Parietal lobe (tissue), 1 donor: ENCODE measurements around the gene C2orf81. TPM values are rescaled to one million over a fixed set of nuclear protein-coding genes. Genes with fewer than 3 reads are reported as not detected.

Source experiments
- total RNA-seq: library from RNA; depleted of rRNA; stranded (reverse); fragments of >200 nt; gene quantifications from one replicate; pipeline ENCODE4 v1.2.3, GENCODE V29; 2014

Gene C2orf81
- total RNA-seq: 1.6 TPM

DNA sequence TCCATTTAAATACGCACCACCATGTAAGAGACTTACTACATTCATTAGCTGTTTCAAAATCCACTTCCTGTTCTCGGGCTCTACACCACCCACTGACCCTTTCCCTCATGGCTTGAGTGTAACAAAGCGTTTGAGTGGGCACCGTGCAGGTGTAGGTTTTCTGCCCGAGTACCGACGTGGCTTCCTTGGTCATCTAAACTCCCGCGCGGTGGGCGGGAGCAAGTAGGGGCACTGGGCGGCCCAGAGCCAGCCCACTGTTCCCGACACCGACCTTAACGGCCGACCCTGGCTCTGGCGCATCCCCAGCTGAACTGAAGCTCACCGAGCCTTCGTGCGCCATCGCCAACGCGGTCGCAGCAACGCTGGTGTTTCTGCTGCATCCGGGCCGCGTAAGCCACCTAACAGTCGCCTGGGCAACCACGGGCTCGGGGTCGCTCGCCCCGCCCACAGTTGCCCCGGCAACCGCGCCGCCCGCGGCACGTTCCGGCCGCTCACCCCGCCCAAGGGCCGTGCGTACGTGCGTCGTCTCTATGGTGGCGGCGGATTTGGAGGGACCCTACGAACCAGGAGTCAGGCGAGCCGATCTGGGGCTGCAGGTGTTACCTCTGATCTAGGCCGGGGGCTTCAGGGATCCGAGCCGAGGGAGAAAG, at the start of gene C2orf81, which contains the start of gene WDR54:
Gene C2orf81 (minus strand): TSS at position 399 of the 650 bp plus-strand sequence. CDS start 59 bp downstream, at position 340.
Gene WDR54 (plus strand): TSS at position 510 of the 650 bp plus-strand sequence. CDS start 424 bp downstream, outside the sequence.

DNA sequence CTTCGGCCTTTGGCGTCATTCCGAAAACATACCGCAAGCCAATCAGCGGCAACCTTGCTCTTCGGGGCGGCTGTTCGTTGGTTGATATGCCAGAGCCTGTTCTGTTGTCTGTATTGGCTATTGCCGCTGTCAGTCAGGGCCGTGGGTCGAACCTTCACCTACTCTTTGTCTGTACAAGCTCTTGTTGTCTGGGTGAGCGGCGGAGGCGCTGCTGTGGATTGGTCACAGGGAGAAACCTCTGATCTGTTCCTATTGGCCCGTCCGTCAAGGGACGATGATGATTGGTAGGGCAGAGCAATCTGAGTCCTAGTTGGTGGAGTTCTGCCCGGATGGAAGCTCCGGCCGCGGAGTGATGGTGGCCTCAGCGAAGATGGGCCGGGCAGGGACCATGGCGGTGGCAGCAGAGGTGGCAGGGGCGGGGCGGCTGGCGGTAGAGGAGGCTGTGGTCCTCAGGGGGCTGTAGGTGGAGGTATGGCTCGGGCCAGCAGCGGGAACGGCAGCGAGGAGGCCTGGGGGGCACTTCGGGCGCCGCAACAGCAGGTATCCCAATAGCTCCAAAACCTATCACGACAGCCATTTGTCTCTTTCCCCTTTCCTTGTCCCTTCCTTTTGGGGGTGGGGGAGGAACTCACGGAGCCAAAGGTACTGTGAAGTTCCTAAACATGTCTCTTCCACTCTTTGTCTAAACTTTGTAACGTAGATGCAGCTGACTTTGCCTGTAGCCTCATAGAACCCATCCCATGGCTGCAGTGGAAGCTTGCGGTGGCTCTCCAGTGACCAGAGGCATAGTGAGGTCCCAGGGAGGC, 36.9 kb upstream of the C2orf81 start, which contains the start of gene WBP1:
Gene WBP1 (plus strand): TSS at position 307 of the 806 bp plus-strand sequence. CDS start 165 bp downstream, at position 472.

DNA sequence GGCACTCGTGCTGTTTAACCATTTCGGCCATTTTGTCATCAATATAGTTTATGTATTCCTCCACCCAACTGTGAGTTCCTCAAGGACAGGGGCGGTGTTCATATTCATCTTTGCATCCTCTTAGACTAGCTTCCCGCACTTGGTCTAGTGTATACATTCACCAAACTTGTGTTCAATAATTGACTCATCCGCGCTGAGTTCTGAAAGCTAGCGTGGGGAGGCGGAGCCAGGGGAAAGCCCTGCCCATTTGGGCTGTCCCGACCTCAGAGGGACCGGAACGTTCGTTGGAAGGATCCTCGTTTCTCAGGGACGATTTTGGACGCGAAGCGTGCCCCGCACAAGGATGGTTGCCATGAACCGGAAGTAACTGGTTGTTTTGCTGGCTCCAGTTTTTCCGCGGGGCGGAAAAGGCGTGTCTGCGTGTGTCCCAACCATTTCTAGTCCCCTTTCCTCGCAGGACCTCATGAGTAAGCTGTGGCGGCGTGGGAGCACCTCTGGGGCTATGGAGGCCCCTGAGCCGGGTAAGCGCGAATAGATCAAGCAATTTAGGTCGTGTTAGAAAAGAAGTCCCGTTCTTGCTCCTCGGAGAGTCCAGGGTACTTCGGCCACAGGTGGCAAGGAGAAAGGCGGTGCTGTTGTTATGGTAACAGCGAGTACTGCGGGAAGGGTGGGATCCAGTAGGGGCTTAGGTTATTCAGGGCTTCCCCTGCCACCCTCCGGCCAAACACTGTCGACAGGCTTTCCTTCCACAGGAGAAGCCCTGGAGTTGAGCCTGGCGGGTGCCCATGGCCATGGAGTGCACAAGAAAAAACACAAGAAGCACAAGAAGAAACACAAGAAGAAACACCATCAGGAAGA, 33.5 kb upstream of the C2orf81 start, which contains the start of gene INO80B:
Gene INO80B (plus strand): TSS at position 434 of the 858 bp plus-strand sequence. CDS start 30 bp downstream, at position 464.

DNA sequence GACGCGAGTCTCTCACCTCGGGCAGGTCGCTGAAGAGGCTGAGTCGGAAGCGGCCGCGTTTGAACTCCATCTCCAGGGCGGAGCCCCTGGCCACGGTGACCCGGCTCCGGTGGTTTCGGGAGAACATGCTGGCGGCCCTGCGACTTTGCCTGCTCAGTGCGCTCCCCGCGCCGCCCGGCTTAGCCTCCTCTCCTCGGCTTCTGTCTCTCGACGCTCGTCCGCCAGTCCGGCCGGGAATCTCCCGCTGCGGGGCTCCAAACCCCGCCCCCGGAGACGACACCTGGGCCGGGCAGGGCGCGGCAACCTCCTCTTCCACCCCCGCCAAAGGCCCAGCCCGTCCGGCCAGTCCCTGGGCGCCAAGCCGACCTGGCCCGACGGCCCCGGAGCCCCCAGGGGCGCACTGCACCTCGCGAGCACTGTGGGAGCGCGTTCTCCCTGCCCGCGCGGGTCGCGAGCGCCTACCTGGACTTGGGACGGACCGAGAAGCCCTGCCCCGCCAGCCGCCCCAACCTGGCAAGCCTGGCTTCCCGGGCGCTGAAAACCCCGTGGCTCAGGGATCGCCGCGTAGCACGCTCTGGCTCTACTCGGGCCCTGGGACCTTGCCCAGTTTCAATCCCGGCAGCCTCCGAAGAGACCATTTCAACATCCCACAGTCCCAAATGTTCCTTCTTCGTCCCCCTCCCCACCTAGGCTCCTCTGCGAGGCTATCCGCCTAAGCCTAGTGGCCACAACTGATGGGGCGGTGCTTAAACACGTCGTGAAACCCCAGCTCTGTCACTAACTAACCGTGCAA, 20.5 kb upstream of the C2orf81 start, which contains the start of gene RTKN:
Gene RTKN (minus strand): TSS at position 248 of the 793 bp plus-strand sequence. CDS start 121 bp downstream, at position 127.

DNA sequence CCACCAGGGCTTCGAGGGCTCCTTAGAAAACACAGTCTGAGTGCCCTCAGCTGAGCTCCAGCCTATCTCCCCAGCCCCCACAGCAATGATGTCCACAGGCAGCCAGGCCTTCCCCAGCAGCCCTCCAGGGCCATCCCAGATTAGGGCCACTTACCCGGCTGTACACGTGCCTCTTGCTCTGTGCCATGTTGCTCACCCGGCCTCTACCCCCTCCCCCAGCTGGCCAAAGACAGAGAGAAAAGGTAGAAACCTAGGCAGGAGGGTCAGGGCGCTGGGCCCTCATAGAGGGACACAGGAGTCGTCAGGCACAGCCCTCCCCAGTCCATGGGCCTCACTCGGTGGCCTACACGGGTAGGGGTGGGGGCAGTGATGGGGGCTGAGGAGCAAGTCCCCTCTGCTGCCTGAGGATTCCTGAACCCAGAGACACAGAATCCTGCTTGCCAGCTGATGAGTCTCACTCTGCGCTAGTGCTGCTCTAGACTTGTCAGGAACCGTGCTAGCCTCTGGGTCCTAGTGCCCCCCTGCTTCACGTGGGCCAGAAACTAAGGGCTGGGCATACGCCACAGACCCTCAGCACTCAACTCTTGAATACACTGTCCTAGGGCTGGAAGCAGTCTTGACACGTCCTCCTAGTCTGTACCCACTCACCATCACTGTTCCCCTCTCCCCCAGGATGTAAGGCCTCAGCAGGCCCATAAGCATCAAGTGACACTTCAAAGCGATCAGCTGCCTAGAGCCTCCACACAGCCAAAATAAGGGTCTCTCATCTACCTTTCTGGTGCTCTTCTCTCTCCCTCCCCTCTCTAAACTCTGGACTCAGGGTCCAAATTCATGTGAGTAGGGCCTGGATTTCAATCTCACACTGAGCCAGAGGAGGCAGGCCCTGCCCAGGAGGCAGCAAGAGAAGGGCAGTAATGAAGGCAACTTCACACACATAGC, 41.3 kb downstream of the C2orf81 start, which contains the start of gene DCTN1:
Gene DCTN1 (minus strand): TSS at position 461 of the 939 bp plus-strand sequence. CDS start 274 bp downstream, at position 187.

Other genes with a start within 250 kb of the C2orf81 start
- 40.7 TPM for gene MOB1A, start 242.7 kb downstream of the C2orf81 start, total RNA-seq
- gene MTHFD2, start 223.0 kb downstream of the C2orf81 start, total RNA-seq: 26.3 TPM
- 13.8 TPM for gene SLC4A5, start 78.2 kb downstream of the C2orf81 start, total RNA-seq
- gene DCTN1, start 41.3 kb downstream of the C2orf81 start, total RNA-seq: 142 TPM
- gene WDR54, start 111 bp upstream of the C2orf81 start, total RNA-seq: 38.2 TPM
- 5.0 TPM for gene RTKN, start 20.3 kb upstream of the C2orf81 start, total RNA-seq
- 14.4 TPM for gene INO80B, start 33.5 kb upstream of the C2orf81 start, total RNA-seq
- gene WBP1, start 36.8 kb upstream of the C2orf81 start, total RNA-seq: 25.7 TPM
- 26.9 TPM for gene MOGS, start 43.8 kb upstream of the C2orf81 start, total RNA-seq
- 17.8 TPM for gene MRPL53, start 51.1 kb upstream of the C2orf81 start, total RNA-seq
- 76.4 TPM for gene CCDC142, start 61.4 kb upstream of the C2orf81 start, total RNA-seq
- gene TTC31, start 61.5 kb upstream of the C2orf81 start, total RNA-seq: 23.8 TPM
- not detected for gene LBX2, start 78.0 kb upstream of the C2orf81 start, total RNA-seq
- 6.6 TPM for gene PCGF1, start 86.1 kb upstream of the C2orf81 start, total RNA-seq
- not detected for gene TLX2, start 92.8 kb upstream of the C2orf81 start, total RNA-seq
- not detected for gene DQX1, start 104.6 kb upstream of the C2orf81 start, total RNA-seq
- gene AUP1, start 108.1 kb upstream of the C2orf81 start, total RNA-seq: 51.3 TPM
- 53.2 TPM for gene HTRA2, start 108.3 kb upstream of the C2orf81 start, total RNA-seq
- gene LOXL3, start 132.3 kb upstream of the C2orf81 start, total RNA-seq: 19.4 TPM
- 3.8 TPM for gene DOK1, start 133.1 kb upstream of the C2orf81 start, total RNA-seq
- gene M1AP, start 226.7 kb upstream of the C2orf81 start, total RNA-seq: not detected
- gene SEMA4F, start 232.6 kb upstream of the C2orf81 start, total RNA-seq: 20.7 TPM